Activated T-helper 1 cell treated with anti-CD3 and anti-CD28 coated beads, Interleukin-12 subunit alpha, Interleukin-12 subunit beta, Interleukin-2, Interleukin-4 antibody, amounts not matched to agents 30 ng/mL and 10 ng/mL and 1 ng/mL, durations not matched to agents 14 hours and 24 hours and 36 hours (primary cell): ENCODE data around the gene C3orf38. TPM values are rescaled to one million over a fixed set of nuclear protein-coding genes. Genes with fewer than 3 reads are reported as not detected.
"Not testable (repeated sequence)": the region's sequence is repeated elsewhere in the genome, so short reads cannot be mapped to it uniquely, and the experiment has no call there.

ENCODE experiments used
- DNase-seq: peaks from one replicate; pipeline ENCODE4 v3.0.0; 2021; ENCODE audit warnings: low spot score
- H3K27ac Mint-ChIP-seq: one replicate; pipeline ENCODE4 v1.8.0; 2021; ENCODE audit warnings: mild to moderate bottlenecking, mixed read lengths
- H3K27me3 Mint-ChIP-seq: one replicate; pipeline ENCODE4 v1.8.0; 2022; ENCODE audit warnings: mild to moderate bottlenecking, moderate library complexity, mixed read lengths; ENCODE audit not compliant: insufficient read depth
- H3K36me3 Mint-ChIP-seq: one replicate; pipeline ENCODE4 v1.8.0; 2021; ENCODE audit warnings: low read depth, mixed read lengths
- H3K4me1 Mint-ChIP-seq: one replicate; pipeline ENCODE4 v1.8.0; 2021; ENCODE audit warnings: low read depth, mixed read lengths
- H3K4me3 Mint-ChIP-seq: one replicate; pipeline ENCODE4 v1.8.0; 2021; ENCODE audit warnings: mild to moderate bottlenecking, moderate library complexity, mixed read lengths
- H3K9me3 Mint-ChIP-seq: one replicate; pipeline ENCODE4 v1.8.0; 2021; ENCODE audit warnings: mixed read lengths
- intact Hi-C: fragments of 100-400 bp; cut with micrococcal nuclease; formaldehyde crosslinking; loops from one replicate; pipeline ENCODE4 v1.15.1; 2024
- total RNA-seq: library from RNA; stranded (reverse); gene quantifications from 2 replicates; pipeline ENCODE4 v1.2.3, GENCODE V29; 2022

The C3orf38 gene
- 21.5 and 23.7 TPM in 2 replicates for total RNA-seq

- peak; percentile 80 for DNase-seq
- H3K4me3 Mint-ChIP-seq: peak within 1 kb of the TSS; percentile 99
- H3K9me3 Mint-ChIP-seq: no peaks in the 10 kb centered on the region
- intact Hi-C loops: loop anchor here (1.0 to 5.0 kb wide), 5 partner anchors 15 to 922 kb away; partner anchors contain the start of genes CGGBP1, CHMP2B and ZNF654
- no peaks in the 10 kb centered on the region for H3K27me3 Mint-ChIP-seq
- peak within 1 kb of the TSS; percentile 99 for H3K27ac Mint-ChIP-seq
- peaks cover 13% of the 10 kb centered on the region for H3K36me3 Mint-ChIP-seq
- H3K4me1 Mint-ChIP-seq: peaks cover 40% of the 10 kb centered on the region
Observed at GRCh38 chr3:88149509-88150362, at the start of gene C3orf38. Gene C3orf38 (plus strand): TSS chr3:88149959. CDS start chr3:88150053, 94 bp downstream.

DNA sequence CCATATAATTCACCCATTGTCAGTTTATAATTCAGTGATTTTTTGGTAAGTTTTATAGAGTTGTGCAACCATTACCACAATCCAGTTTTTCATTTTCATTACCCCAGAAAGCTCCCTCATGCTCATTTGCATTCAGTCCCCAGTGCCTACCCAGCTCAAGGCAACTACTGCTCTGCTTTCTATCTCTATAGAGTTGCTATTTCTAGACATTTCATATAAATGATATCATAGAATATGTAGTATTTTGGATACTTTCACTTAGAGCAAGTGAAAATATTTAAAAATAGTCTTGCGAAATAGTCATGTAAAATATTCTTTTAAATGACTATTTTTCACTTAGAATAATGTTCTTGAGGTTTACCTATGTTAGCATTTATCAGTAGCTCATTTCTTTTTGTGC lies 48.6 kb upstream of the C3orf38 start:
- peaks cover 22% of the 10 kb centered on the region for H3K9me3 Mint-ChIP-seq
- no peak for DNase-seq
- H3K27ac Mint-ChIP-seq: no peak overlapping the region
- peaks cover 8% of the 10 kb centered on the region for H3K4me1 Mint-ChIP-seq
- intact Hi-C loops: no loop called here
- no peaks in the 10 kb centered on the region for H3K27me3 Mint-ChIP-seq
- peaks cover 50% of the 10 kb centered on the region for H3K36me3 Mint-ChIP-seq
- H3K4me3 Mint-ChIP-seq: no peak overlapping the region

DNA sequence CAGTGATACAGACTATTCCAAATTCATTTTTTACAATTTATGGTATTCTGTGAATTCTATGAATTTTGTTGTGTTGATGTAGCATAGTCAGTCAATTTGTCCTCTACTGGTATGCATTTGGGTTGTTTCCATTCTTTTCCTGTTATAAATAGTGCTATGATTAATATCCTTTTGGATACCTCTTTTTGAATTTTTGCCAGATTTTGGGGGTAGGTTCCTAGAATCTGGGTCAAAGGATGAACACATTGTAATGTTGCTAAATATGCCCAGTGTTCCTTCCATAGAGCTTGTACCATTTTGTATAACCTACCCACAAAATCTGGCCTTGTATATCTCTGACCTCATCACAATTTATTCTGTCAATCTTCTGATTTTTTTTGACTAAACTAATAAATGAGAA lies 44.4 kb upstream of the C3orf38 start:
- no peak overlapping the region for H3K27ac Mint-ChIP-seq
- no peak overlapping the region for H3K4me3 Mint-ChIP-seq
- intact Hi-C loops: no loop called here
- H3K36me3 Mint-ChIP-seq: peaks cover 24% of the 10 kb centered on the region
- H3K27me3 Mint-ChIP-seq: no peaks in the 10 kb centered on the region
- peaks cover 8% of the 10 kb centered on the region for H3K4me1 Mint-ChIP-seq
- H3K9me3 Mint-ChIP-seq: peaks cover 6% of the 10 kb centered on the region
- DNase-seq: no peak

GRCh38 chr3:88112289-88112688 lies 37.5 kb upstream of the C3orf38 start:
- no peak overlapping the region for H3K4me3 Mint-ChIP-seq
- intact Hi-C loops: loop anchor here (2.0 kb wide), 3 partner anchors 39 to 761 kb away; no protein-coding TSS in a partner anchor
- no peaks in the 10 kb centered on the region for H3K9me3 Mint-ChIP-seq
- no peak for DNase-seq
- no peak overlapping the region for H3K27ac Mint-ChIP-seq
- H3K4me1 Mint-ChIP-seq: peaks cover 5% of the 10 kb centered on the region
- no peaks in the 10 kb centered on the region for H3K27me3 Mint-ChIP-seq
- H3K36me3 Mint-ChIP-seq: peaks cover 16% of the 10 kb centered on the region

DNA sequence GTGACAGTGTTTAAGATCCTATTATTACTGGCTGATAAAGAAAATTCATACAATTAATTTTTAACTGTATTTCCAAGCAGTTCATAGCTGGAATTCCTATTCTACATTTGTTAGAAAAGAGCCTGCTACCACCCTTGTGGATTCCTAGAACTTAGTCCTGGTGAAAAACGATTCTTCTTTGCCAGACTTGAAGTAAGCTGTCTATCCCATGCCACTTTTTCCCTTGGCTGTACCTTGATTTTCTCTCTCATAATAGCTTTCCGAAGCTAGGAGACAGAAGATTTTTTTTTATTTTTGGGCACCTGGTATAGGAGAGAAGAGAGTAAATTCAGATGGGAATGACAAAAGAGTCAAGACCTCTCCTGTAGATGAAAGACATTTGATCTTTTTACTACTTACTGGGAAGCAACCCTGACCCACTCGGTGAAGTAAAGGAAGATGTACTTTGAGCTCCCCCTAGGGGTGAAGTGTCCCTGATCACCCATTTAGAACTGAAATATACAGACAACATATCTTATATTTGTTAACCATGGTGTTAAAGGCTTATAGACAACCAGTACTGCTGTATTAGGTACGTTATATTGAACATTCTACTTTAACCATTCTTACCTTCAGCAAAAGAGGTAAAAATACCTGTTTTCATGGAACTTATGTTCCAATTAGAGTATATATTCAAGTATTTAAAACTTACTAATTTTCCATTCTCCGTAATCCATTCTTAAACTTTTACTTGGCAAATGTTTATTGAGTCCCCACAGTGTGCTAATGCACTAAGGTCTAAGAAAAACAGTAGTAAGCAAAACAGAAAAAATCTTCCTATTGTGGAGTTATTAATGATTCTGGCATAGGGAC lies 36.2 kb upstream of the C3orf38 start:
- Mint-ChIP-seq H3K27me3 (no peaks in the 10 kb centered on the region), H3K27ac (no peak overlapping the region), H3K9me3 (peaks cover 6% of the 10 kb centered on the region), H3K4me1 (peaks cover 17% of the 10 kb centered on the region), H3K4me3 (no peak overlapping the region), H3K36me3 (peaks cover 26% of the 10 kb centered on the region)
- peak; percentile 44 for DNase-seq
- intact Hi-C loops: loop anchor here (1.0 to 2.0 kb wide), 6 partner anchors 37 to 763 kb away; partner anchors contain the start of genes CGGBP1 and ZNF654

DNA sequence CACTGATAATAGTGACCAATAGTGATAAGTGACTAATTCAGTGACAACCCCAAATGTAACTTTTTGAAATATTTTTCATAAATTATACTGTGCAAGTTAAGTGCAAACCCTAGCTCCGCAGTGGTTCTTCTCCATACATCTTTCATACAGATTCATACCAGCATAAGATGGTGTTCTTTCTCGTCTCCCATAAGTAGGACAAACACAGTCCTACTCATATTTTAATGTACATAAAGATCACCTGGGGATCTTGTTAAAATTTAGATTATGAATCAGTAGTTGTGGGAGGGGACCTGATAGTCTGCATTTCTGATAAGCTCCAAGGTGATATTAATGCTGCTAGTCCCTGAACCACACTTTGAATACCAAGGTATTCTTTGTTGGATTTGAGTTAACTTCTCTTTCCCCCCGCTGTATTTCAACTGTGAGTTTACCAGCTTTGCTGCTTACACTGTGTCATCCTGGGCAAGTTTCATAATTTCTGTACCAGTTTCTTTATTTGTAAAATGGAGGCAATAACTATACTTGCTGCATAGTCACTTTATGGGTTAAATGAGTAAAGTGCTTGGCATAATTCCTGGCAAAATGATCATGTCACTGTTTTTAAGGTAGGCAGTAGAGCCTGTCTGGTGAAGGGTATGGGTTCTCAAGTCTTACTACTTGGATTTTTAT lies 34.7 kb upstream of the C3orf38 start:
- intact Hi-C loops: no loop called here
- no peak for DNase-seq
- H3K9me3 Mint-ChIP-seq: peaks cover 6% of the 10 kb centered on the region
- H3K36me3 Mint-ChIP-seq: peaks cover 28% of the 10 kb centered on the region
- H3K27ac Mint-ChIP-seq: no peak overlapping the region
- peaks cover 19% of the 10 kb centered on the region for H3K4me1 Mint-ChIP-seq
- no peak overlapping the region for H3K4me3 Mint-ChIP-seq
- H3K27me3 Mint-ChIP-seq: no peaks in the 10 kb centered on the region

GRCh38 chr3:88117683-88118082 lies 32.1 kb upstream of the C3orf38 start:
- H3K9me3 Mint-ChIP-seq: peaks cover 6% of the 10 kb centered on the region
- H3K4me3 Mint-ChIP-seq: no peak overlapping the region
- H3K36me3 Mint-ChIP-seq: peaks cover 30% of the 10 kb centered on the region
- intact Hi-C loops: no loop called here
- H3K27ac Mint-ChIP-seq: no peak overlapping the region
- H3K27me3 Mint-ChIP-seq: no peaks in the 10 kb centered on the region
- H3K4me1 Mint-ChIP-seq: peaks cover 19% of the 10 kb centered on the region
- DNase-seq: no peak

- Mint-ChIP-seq H3K4me1 (peaks cover 19% of the 10 kb centered on the region), H3K36me3 (peaks cover 28% of the 10 kb centered on the region)
- H3K27ac Mint-ChIP-seq, H3K4me3 Mint-ChIP-seq, DNase-seq, H3K27me3 Mint-ChIP-seq, H3K9me3 Mint-ChIP-seq, intact Hi-C loops: not testable (repeated sequence)
Observed at GRCh38 chr3:88118603-88119002, 31.2 kb upstream of the C3orf38 start.

GRCh38 chr3:88123526-88123925 lies 26.2 kb upstream of the C3orf38 start:
- Mint-ChIP-seq H3K27ac (no peak overlapping the region), H3K36me3 (peaks cover 7% of the 10 kb centered on the region), H3K4me1 (peaks cover 2% of the 10 kb centered on the region), H3K9me3 (no peaks in the 10 kb centered on the region), H3K27me3 (no peaks in the 10 kb centered on the region), H3K4me3 (no peak overlapping the region)
- intact Hi-C loops: no loop called here
- no peak for DNase-seq

DNA sequence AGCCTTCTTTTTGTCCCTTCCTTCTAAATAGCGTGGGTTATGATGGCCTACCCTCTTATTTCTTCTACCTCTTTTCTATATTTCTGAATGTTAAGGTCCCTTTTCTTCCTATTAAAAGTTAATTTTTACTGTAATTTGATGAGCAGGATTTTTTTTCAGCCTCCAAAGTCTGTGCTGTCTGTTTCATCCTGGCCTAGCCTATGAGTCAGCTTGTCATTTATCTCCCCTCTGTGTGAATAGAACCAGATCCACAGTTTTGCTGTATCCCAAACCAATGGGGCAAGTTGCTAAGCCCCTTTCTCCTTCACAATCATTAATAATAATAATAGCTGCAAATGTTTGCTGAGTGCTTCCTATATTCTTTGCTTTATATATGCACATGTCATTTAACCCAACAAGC lies 18.1 kb upstream of the C3orf38 start:
- no peak for DNase-seq
- Mint-ChIP-seq H3K4me3 (no peak overlapping the region), H3K27me3 (no peaks in the 10 kb centered on the region), H3K4me1 (peaks cover 10% of the 10 kb centered on the region), H3K9me3 (no peaks in the 10 kb centered on the region), H3K36me3 (peaks cover 22% of the 10 kb centered on the region), H3K27ac (no peak overlapping the region)
- intact Hi-C loops: no loop called here

DNA sequence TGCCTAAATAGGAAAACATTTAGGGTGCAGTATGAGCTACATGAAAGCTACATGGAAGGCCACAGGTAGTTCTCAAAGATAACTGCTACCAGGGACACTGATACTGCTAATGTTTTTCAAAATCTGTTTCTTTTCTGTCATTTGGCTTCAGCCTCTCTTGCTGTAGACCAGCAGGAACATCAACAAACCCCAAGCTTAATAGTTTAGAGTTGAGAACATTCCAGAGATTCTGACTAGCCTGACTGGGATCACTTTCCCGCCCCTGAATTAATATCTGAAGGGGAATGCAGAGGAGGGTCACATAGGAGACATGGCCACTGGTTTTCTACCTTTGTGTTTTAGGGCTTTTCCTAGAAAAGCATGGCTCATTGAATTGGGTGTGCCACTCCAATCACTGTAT lies 16.9 kb upstream of the C3orf38 start:
- no peak overlapping the region for H3K4me3 Mint-ChIP-seq
- DNase-seq: no peak
- no peaks in the 10 kb centered on the region for H3K27me3 Mint-ChIP-seq
- peaks cover 10% of the 10 kb centered on the region for H3K4me1 Mint-ChIP-seq
- H3K36me3 Mint-ChIP-seq: peaks cover 26% of the 10 kb centered on the region
- H3K27ac Mint-ChIP-seq: no peak overlapping the region
- intact Hi-C loops: no loop called here
- H3K9me3 Mint-ChIP-seq: no peaks in the 10 kb centered on the region

- no peaks in the 10 kb centered on the region for H3K9me3 Mint-ChIP-seq
- intact Hi-C loops: loop anchor here (2.0 kb wide), 1 partner anchor 15 kb away; the partner anchor contains the start of gene C3orf38
- no peaks in the 10 kb centered on the region for H3K27me3 Mint-ChIP-seq
- no peak for DNase-seq
- no peak overlapping the region for H3K4me3 Mint-ChIP-seq
- peaks cover 10% of the 10 kb centered on the region for H3K4me1 Mint-ChIP-seq
- no peak overlapping the region for H3K27ac Mint-ChIP-seq
- H3K36me3 Mint-ChIP-seq: peaks cover 26% of the 10 kb centered on the region
Observed at GRCh38 chr3:88133711-88134263, 16.0 kb upstream of the C3orf38 start.
